GM21576 (cell line): ENCODE results near the gene PCDHA8.
"Not testable (repeated sequence)": the region's sequence is repeated elsewhere in the genome, so short reads cannot be mapped to it uniquely, and the experiment has no call there.

Experiments
- ATAC-seq: cut with Tn5 transposase; IDR thresholded peaks from one replicate; pipeline ENCODE4 v1.9.1; 2021; ENCODE audit warnings: mild to moderate bottlenecking, moderate library complexity; ENCODE audit not compliant: unreplicated experiment

The PCDHA8 gene

GRCh38 chr5:140869555-140869886 lies 28.5 kb downstream of the PCDHA8 start:
- ATAC-seq = no peak

- no peak for ATAC-seq
Observed at GRCh38 chr5:140870221-140871201, 29.5 kb downstream of the PCDHA8 start.

GRCh38 chr5:140875085-140876065 lies 34.4 kb downstream of the PCDHA8 start, which contains the start of gene PCDHA12:
Gene PCDHA12 (plus strand): TSS chr5:140875308. CDS start chr5:140875473, 165 bp downstream.
- no peak for ATAC-seq

- not testable (repeated sequence) for ATAC-seq
Observed at GRCh38 chr5:140876541-140877261, 35.7 kb downstream of the PCDHA8 start.

GRCh38 chr5:140877262-140877581 lies 36.2 kb downstream of the PCDHA8 start:
- ATAC-seq = no peak

GRCh38 chr5:140881889-140882590 lies 41.1 kb downstream of the PCDHA8 start, which contains the start of gene PCDHA13:
Gene PCDHA13 (plus strand): TSS chr5:140882124. CDS start chr5:140882269, 145 bp downstream.
- no peak for ATAC-seq

GRCh38 chr5:140882591-140882899 lies 41.6 kb downstream of the PCDHA8 start:
- no peak for ATAC-seq

GRCh38 chr5:140883373-140883772 lies 42.4 kb downstream of the PCDHA8 start:
- no peak for ATAC-seq

GRCh38 chr5:140883927-140884697 lies 43.1 kb downstream of the PCDHA8 start:
- no peak for ATAC-seq
